Aorta (tissue), 5 donors: ENCODE data around the gene NRN1. TPM values are rescaled to one million over a fixed set of nuclear protein-coding genes. Genes with fewer than 3 reads are reported as not detected.
A peak's percentile ranks its signal among the peaks of the same experiment; 100 is the strongest.

Experiments
- ATAC-seq: fragments of 200-7000 bp; cut with Tn5 transposase; one replicate; pipeline ENCODE4 v1.9.1; 2022; ENCODE audit warnings: moderate library complexity; ENCODE audit not compliant: low FRiP score
- DNase-seq, 2 donors: peaks; one replicate each; pipeline ENCODE4 v3.0.0-alpha.2; 2020
- H3K27ac ChIP-seq, 2 donors: one replicate each; pipeline ENCODE4 v1.5.1; 2013; ENCODE audit warnings: low read length in 2 of 2, mild to moderate bottlenecking in 2 of 2, moderate library complexity in 2 of 2, control low read depth in 1 of 2, inconsistent platforms in 1 of 2, low read depth in 1 of 2
- H3K27me3 ChIP-seq, 2 donors: one replicate each; pipeline ENCODE4 v1.6.1; 2013; ENCODE audit warnings: control low read depth in 1 of 2, low read length in 1 of 2, mild to moderate bottlenecking in 1 of 2, moderate library complexity in 1 of 2; ENCODE audit not compliant: insufficient read depth in 2 of 2, control insufficient read depth in 1 of 2
- H3K36me3 ChIP-seq, 2 donors: one replicate each; pipeline ENCODE4 v1.6.1; 2013; ENCODE audit warnings: control low read depth in 1 of 2, low read length in 1 of 2, mild to moderate bottlenecking in 1 of 2; ENCODE audit not compliant: insufficient read depth in 2 of 2, control insufficient read depth in 1 of 2
- H3K4me1 ChIP-seq, 2 donors: one replicate each; pipeline ENCODE4 v1.6.1; 2013; ENCODE audit warnings: low read length in 2 of 2, control low read depth in 1 of 2, mild to moderate bottlenecking in 1 of 2, moderate library complexity in 1 of 2; ENCODE audit not compliant: insufficient read depth in 2 of 2, control insufficient read depth in 1 of 2
- H3K4me3 ChIP-seq, 2 donors: one replicate each; pipeline ENCODE4 v1.5.1; 2013; ENCODE audit warnings: low read length in 2 of 2, control low read depth in 1 of 2, mild to moderate bottlenecking in 1 of 2
- H3K9me3 ChIP-seq: one replicate; pipeline ENCODE4 v1.6.1; 2013; ENCODE audit warnings: mild to moderate bottlenecking, low read length; ENCODE audit not compliant: control insufficient read depth
- WGBS, 2 donors: extraction: QIAGEN DNeasy Blood & Tissue Kit; methylation state at CpG; one replicate each; pipeline ENCODE4 v1.1.7; 2013; 5-methylcytosine and 5-hydroxymethylcytosine counted together
- intact Hi-C, 2 donors: fragments of 100-400 bp; cut with DNase I; formaldehyde crosslinking; loops; one replicate each; pipeline versions ENCODE4 v1.14.2 to v1.15.0; 2022
- polyA plus RNA-seq, 2 donors: library from polyadenylated mRNA; stranded (reverse); fragments of 200-250 nt; gene quantifications; one replicate each; pipeline ENCODE4 v1.2.3, GENCODE V29; 2013
- total RNA-seq, 2 donors: library from RNA; stranded (reverse); fragmentation: NEBNext Ultra II Directional; extraction: Animal tissue kit (Norgen Biotek cat#: 25700); gene quantifications; one replicate each; pipeline ENCODE4 v1.2.1, GENCODE V29; 2021
- donor health status: healthy with polysubstance abuse.
- donor health status: Bipolar disorder and iron deficiency.
- donor health status: DM: no; HTN: no; CAD: no.
- donor health status: DM: no; HTN: no; CAD: no.
- donor health status: DM: yes; HTN: yes; CAD: no.

NRN1 gene
- total and polyA plus RNA-seq, 4 donors, result 2.3 to 35.9 (median 17.7) TPM

DNA sequence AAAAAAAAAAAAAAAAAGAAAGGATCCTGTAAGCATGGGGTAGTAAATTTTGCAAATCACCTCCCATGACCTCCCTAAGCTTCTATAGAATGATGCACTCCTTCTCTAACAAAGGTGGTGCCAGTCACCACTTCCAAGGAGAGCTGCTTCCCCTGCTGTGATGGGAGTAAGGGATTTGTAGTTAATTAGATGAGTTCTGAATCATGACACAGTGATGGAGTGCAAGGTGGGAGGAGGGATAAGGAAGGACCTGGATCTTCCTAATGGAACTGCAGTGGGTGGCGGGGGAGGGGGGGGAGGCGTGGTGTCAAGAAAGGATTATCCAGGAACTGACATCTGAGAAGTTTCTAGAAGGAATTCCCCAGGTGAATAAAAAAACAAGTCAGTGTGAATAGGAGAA is 47.8 kb downstream of the NRN1 start:
- intact Hi-C loops, result no loop called here
- Histone ChIP-seq H3K27me3 (no peaks in the 10 kb centered on the region), H3K4me3 (no peak overlapping the region), H3K9me3 (peaks cover 2% of the 10 kb centered on the region), H3K4me1 (no peaks in the 10 kb centered on the region), H3K27ac (no peak overlapping the region), H3K36me3 (no peaks in the 10 kb centered on the region)
- ATAC-seq, result no peak
- DNase-seq, result no peak
- 97 to 100% methylated on average over 2 of the region's 2 CpGs for WGBS, 2 donors

DNA sequence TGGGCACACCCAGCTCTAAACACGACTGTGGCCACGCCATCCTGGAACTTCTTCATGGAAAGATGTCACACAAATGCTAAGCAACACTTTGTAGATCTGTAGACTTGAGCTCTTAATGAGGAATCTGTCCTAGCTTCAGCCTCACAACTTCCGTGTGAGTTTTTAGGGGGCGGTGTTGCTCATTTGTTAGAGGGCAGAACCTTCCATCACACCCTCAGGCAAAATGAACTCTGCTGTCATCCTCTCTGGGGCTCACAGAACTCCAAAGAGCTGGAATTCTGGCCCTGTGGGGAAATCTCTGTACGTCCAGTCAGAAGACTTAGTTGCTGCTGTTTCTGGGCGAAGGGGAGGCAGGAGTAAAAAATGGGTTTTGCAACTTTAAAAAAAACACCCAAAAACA is 49.8 kb downstream of the NRN1 start:
- WGBS, 2 donors, result 74 to 78% methylated on average over 6 of the region's 6 CpGs
- Histone ChIP-seq H3K36me3 (no peaks in the 10 kb centered on the region), H3K4me1 (no peaks in the 10 kb centered on the region), H3K9me3 (no peaks in the 10 kb centered on the region), H3K27me3 (no peaks in the 10 kb centered on the region), H3K4me3 (no peak overlapping the region), H3K27ac (no peak overlapping the region)
- DNase-seq (no peak), ATAC-seq (no peak)
- intact Hi-C loops, result no loop called here

DNA sequence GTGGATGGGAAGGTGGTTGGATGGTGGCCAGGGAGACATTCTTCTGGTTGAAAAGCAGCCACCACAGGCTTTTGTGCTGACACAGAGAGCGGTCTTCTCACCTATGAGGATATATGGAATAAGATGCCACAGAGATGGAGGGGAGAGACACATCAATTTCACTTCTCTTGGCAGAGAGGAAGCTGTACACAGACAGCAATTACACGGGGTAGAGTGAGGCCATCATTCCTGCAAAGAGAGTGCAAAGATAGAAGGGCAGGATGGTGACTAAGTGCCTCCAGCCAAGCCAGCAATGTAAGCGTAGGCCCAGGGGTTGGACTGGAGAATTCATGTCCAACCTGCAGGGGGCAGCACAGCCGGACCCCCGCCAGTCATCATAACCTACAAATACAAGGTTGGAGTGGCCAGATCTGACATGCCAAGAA is 56.4 kb downstream of the NRN1 start:
- intact Hi-C loops, result no loop called here
- 69 to 74% methylated on average over 5 of the region's 5 CpGs for WGBS, 2 donors
- ATAC-seq (peak; percentile 56), DNase-seq (no peak)
- Histone ChIP-seq H3K27me3 (no peaks in the 10 kb centered on the region), H3K4me3 (no peak overlapping the region), H3K36me3 (no peaks in the 10 kb centered on the region), H3K27ac (no peak overlapping the region), H3K4me1 (no peaks in the 10 kb centered on the region), H3K9me3 (no peaks in the 10 kb centered on the region)
